GM12878 (cell line): Measurements from ENCODE around the gene C5AR1. TPM values are rescaled to one million over a fixed set of nuclear protein-coding genes. Genes with fewer than 3 reads are reported as not detected.

Source experiments
- ATAC-seq: fragments of 200-7000 bp; cut with Tn5 transposase; 3 replicates; pipeline ENCODE4 v1.9.1; 2020; ENCODE audit warnings: mild to moderate bottlenecking, moderate library complexity
- BruUV-seq: library from RNA; stranded (reverse); fragments of 400-500 nt; replicated peaks from 2 replicates; lab custom pipeline; 2021; lab: Mats Ljungman, UMichigan
- CTCF ChIA-PET: fragments of 300-600 bp; sonication (Branson Sonifier 250); formaldehyde crosslinking; extraction: SDS; loops from one replicate; lab custom pipeline; 2021; ENCODE audit warnings: inconsistent platforms; lab: Yijun Ruan, JAX
- POLR2A ChIA-PET: fragments of 350-600 bp; formaldehyde crosslinking; extraction: SDS; loops from one replicate; lab custom pipeline; 2021; ENCODE audit warnings: inconsistent platforms; lab: Charles Lee
- RAD21 ChIA-PET: fragments of 300-600 bp; sonication (Branson Sonifier 250); formaldehyde crosslinking; loops from one replicate; lab custom pipeline; 2023; ENCODE audit warnings: antibody characterized with exemption; ENCODE audit not compliant: unreplicated experiment; lab: Charles Lee
- SMC1A ChIA-PET: fragments of 300-600 bp; sonication (Branson Sonifier 250); formaldehyde crosslinking; loops from one replicate; lab custom pipeline; 2023; ENCODE audit not compliant: unreplicated experiment, uncharacterized antibody; lab: Charles Lee
- DNase-seq: peaks from one replicate; pipeline ENCODE4 v3.0.0-alpha.2; 2011; ENCODE audit warnings: low read depth, low spot score
- FAIRE-seq: peaks from 3 replicates; lab custom pipeline; 2011; peaks lifted over from hg19 to GRCh38; lab: Jason Lieb, UNC
- H2AFZ ChIP-seq: 2 replicates; pipeline ENCODE4 v1.6.0; 2011; ENCODE audit warnings: low read depth, low read length, control low read depth; ENCODE audit not compliant: control insufficient read depth
- H3K27ac ChIP-seq: 2 replicates; pipeline ENCODE4 v1.5.1; 2011; ENCODE audit warnings: control low read depth; ENCODE audit not compliant: control insufficient read depth, insufficient read depth
- H3K27me3 ChIP-seq, 2 experiments: replicated peaks in 1 of 2; 2 replicates each; pipeline versions ENCODE4 v1.6.0 to v1.6.1; 2011; ENCODE audit warnings: low read length in 1 of 2; ENCODE audit not compliant: control insufficient read depth in 2 of 2, insufficient read depth in 2 of 2
- H3K36me3 ChIP-seq, 2 experiments: 2 replicates each; pipeline ENCODE4 v1.5.1; 2011; ENCODE audit warnings: low read length in 1 of 2; ENCODE audit not compliant: control insufficient read depth in 2 of 2, insufficient read depth in 2 of 2
- H3K4me1 ChIP-seq: 2 replicates; pipeline ENCODE4 v1.6.1; 2011; ENCODE audit warnings: mild to moderate bottlenecking, low read length, moderate library complexity, mixed read lengths; ENCODE audit not compliant: control insufficient read depth, insufficient read depth
- H3K4me2 ChIP-seq: 2 replicates; pipeline ENCODE4 v1.6.0; 2011; ENCODE audit warnings: control low read depth; ENCODE audit not compliant: control insufficient read depth, insufficient read depth
- H3K4me3 ChIP-seq: fragments of 200-600 bp; sonication (generic); 2 replicates; pipeline ENCODE4 v1.5.1; 2016
- H3K79me2 ChIP-seq: 2 replicates; pipeline ENCODE4 v1.6.0; 2011; ENCODE audit warnings: low read length; ENCODE audit not compliant: control insufficient read depth, insufficient read depth
- H3K9ac ChIP-seq: 2 replicates; pipeline ENCODE4 v1.8.0; 2011; ENCODE audit warnings: low read length, control low read depth, mixed read lengths; ENCODE audit not compliant: control insufficient read depth, insufficient read depth
- H3K9me3 ChIP-seq: replicated peaks from 3 replicates; pipeline ENCODE4 v1.5.1; 2011; ENCODE audit warnings: mild to moderate bottlenecking, low read length; ENCODE audit not compliant: control insufficient read depth, insufficient read depth
- H4K20me1 ChIP-seq: 2 replicates; pipeline ENCODE4 v1.6.0; 2011; ENCODE audit not compliant: control insufficient read depth, insufficient read depth
- BCLAF1 ChIP-seq: fragments of 450-650 bp; IDR thresholded peaks from 2 replicates; pipeline ENCODE4 v1.6.1; 2017; ENCODE audit warnings: antibody characterized with exemption, mild to moderate bottlenecking, moderate library complexity
- CTCF ChIP-seq, 3 experiments: IDR thresholded peaks in 2 of 3; conservative IDR thresholded peaks in 1 of 3; 2 replicates each; pipeline ENCODE4 v1.5.1; 2011; ENCODE audit warnings: low read depth in 3 of 3, low read length in 3 of 3, mild to moderate bottlenecking in 3 of 3, control low read depth in 2 of 3, moderate library complexity in 2 of 3, inconsistent platforms in 1 of 3, mixed read lengths in 1 of 3; ENCODE audit not compliant: control insufficient read depth in 2 of 3, insufficient read depth in 1 of 3; ENCODE audit errors: extremely low read depth in 1 of 3
- EED ChIP-seq: sonication (generic); IDR thresholded peaks from 2 replicates; pipeline ENCODE4 v1.6.1; 2016; ENCODE audit warnings: antibody characterized with exemption, low read depth
- NR2C1 ChIP-seq: fragments of 450-650 bp; IDR thresholded peaks from 2 replicates; pipeline ENCODE4 v1.6.1; 2017; ENCODE audit warnings: antibody characterized with exemption, mild to moderate bottlenecking, moderate library complexity
- SPI1 ChIP-seq: IDR thresholded peaks from 2 replicates; pipeline ENCODE4 v1.6.1; 2011; ENCODE audit warnings: low read depth, mild to moderate bottlenecking, low read length, moderate library complexity, borderline replicate concordance; ENCODE audit not compliant: insufficient read depth
- WGBS: methylation state at CpG from one replicate; pipeline ENCODE4 v1.1.6; 2016; ENCODE audit warnings: low lambda C conversion rate; ENCODE audit not compliant: insufficient replicate concordance, insufficient coverage; ENCODE audit errors: missing lambda C conversion rate; 5-methylcytosine and 5-hydroxymethylcytosine counted together
- in situ Hi-C: fragments of 300-500 bp; cut with MboI; formaldehyde crosslinking; loops from 9 replicates; pipeline ENCODE4 v1.14.3; 2018; ENCODE audit warnings: mixed read lengths
- intact Hi-C: fragments of 100-400 bp; cut with micrococcal nuclease; formaldehyde crosslinking; loops from one replicate; pipeline ENCODE4 v1.14.2; 2022; ENCODE audit not compliant: unreplicated experiment
- polyA plus RNA-seq, 11 experiments: library from polyadenylated mRNA; depleted of rRNA in 4 of 11; unstranded in 6 of 11; stranded (reverse) in 5 of 11; fragments of >200 nt; fragmentation: Nextera tagmentation in 4 of 11; fragmentation: Illumina TruSeq in 1 of 11; extraction: Ambion mirVana in 4 of 11; extraction: Trizol in 1 of 11; gene quantifications; 1 replicate in 1 of 11; 2 replicates in 10 of 11; pipeline versions ENCODE4 v1.2.1 to v1.2.3, GENCODE V29; 2011 to 2016; ENCODE audit warnings: inconsistent platforms in 2 of 11, missing spikeins in 2 of 11, low read depth in 1 of 11
- total RNA-seq, 4 experiments: library from RNA; depleted of rRNA in 3 of 4; stranded (reverse); fragments of >200 nt in 3 of 4; fragmentation: Illumina TruSeq in 1 of 4; extraction: Trizol in 1 of 4; gene quantifications; 2 replicates each; pipeline versions ENCODE4 v1.2.1 to v1.2.3, GENCODE V29; 2013 to 2021

C5AR1 gene
- total and polyA plus RNA-seq, 10 of the 15 experiments (the other 5 are each of a cell fraction or from before 2014, with no cell fraction given), result 0.04 to 1.5 (median 0.18) TPM

- Histone ChIP-seq H3K27ac (no peak overlapping the region), H3K9me3 (no peaks in the 10 kb centered on the region; the same call in 2 of the 3 replicates), H2AFZ (no peak overlapping the region), H3K36me3 (peaks cover 18 to 35% of the 10 kb centered on the region in 2 experiments), H3K4me2 (no peak overlapping the region), H3K4me3 (no peak overlapping the region), H4K20me1 (no peaks in the 10 kb centered on the region), H3K9ac (no peak overlapping the region), H3K4me1 (no peaks in the 10 kb centered on the region), H3K27me3 (no peaks in the 10 kb centered on the region), H3K79me2 (no peaks in the 10 kb centered on the region)
- ChIA-PET CTCF (interaction anchor here (1.2 to 1.5 kb wide), 2 partner anchors 10 to 33 kb away, joined by 3 to 6 read pairs; no protein-coding TSS in a partner anchor), RAD21 (interaction anchor here (1.1 kb wide), 1 partner anchor 9 kb away, joined by 3 read pairs; the partner anchor contains the start of gene DHX34), POLR2A (no interaction called here), SMC1A (no interaction called here)
- ATAC-seq, result no peak
- in situ Hi-C loops, result no loop called here
- no peak for DNase-seq
- BruUV-seq, result no TSS peak
- intact Hi-C loops, result no loop called here
- FAIRE-seq, result no peak
- WGBS, result 91% methylated on average over 28 of the region's 28 CpGs
- TF ChIP-seq SPI1 (no peak), NR2C1 (no peak), BCLAF1 (no peak), CTCF (IDR thresholded peaks at IDR 0.05 in 2 of 3, conservative IDR thresholded peaks at IDR 0.05 in 1 of 3; ENCODE audit: control insufficient read depth in 2 of 3, extremely low read depth in 1 of 3, insufficient read depth in 1 of 3, low read depth in 3 of 3, low read length in 3 of 3) (peak in 2 of 3 experiments; percentile 10 to 24; a peak in 1 of 6 replicates), EED (no peak)
Measured at GRCh38 chr19:47357788-47358680, 48.4 kb downstream of the C5AR1 start.
